Stimulated activated CD8-positive, alpha-beta memory T cell treated with anti-CD3 and anti-CD28 coated beads, Interleukin-7, amount 100 ng/mL, for 4 hours (primary cell): Measurements from ENCODE around the gene WDR33.

Source experiments
- DNase-seq, 2 donors: peaks; one replicate each; pipeline ENCODE4 v3.0.0-alpha.2; 2020; ENCODE audit warnings: low read depth in 2 of 2

The WDR33 gene

DNA sequence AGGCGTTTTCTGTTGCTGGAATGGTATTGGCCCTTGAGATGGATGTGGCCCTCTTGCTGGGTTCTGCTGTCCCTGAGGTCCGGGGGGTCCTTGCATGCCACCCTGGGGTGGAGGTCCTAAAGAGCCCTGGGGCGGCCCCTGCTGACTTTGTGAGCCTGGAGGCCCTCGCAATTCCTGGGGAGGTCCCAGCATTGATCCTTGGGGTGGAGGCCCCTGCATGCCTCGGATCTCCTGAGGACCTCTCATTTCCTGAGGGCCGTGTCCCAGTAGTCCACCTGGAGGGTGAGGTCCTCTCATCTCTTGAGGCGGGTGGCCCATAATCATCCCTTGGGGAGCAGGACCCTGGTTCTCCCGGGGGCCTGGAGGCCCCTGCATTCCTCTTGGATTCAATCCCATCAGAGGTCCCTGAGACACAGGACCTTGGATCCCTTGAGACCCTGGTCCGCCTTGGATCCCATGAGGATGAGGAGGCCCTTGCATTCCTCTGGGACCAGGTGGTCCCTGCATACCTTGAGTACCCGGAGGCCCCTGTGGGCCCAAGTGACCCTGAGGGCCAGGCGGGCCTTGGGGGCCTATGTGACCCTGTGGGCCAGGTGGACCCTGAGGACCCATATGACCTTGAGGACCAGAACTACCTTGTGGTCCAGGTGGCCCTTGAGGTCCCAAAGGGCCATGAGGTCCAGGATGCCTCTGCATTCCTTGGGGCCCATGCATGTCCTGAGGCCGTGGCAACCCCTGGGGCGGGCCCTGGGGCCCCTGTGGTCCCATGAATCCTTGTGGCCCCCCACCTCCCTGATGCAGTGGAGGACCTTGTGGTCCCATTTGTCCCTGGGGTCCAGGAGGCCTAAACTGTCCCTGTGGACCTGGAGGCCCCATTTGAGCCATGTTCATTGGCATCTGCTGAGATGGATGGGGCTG is 91.4 kb downstream of the WDR33 start:
- no peak for DNase-seq

DNA sequence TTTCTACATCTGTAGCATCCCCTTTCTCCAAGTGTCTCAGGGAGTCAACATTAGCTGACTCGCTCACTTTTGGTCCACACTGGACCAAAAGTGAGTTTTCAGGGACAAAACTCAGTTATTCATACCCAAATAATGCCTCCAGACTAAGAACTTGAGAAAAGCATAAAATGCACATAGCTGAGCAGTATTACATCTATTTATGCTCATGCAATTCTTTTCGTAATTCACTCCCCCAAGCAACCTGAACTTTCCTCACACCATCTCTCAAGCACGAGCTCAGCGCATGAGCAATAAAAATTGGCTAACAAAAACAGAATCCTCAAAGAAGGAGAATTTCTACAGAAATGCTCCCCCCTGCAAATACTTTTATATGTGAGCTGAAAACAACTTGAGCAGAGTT is 92.7 kb downstream of the WDR33 start:
- no peak for DNase-seq

DNA sequence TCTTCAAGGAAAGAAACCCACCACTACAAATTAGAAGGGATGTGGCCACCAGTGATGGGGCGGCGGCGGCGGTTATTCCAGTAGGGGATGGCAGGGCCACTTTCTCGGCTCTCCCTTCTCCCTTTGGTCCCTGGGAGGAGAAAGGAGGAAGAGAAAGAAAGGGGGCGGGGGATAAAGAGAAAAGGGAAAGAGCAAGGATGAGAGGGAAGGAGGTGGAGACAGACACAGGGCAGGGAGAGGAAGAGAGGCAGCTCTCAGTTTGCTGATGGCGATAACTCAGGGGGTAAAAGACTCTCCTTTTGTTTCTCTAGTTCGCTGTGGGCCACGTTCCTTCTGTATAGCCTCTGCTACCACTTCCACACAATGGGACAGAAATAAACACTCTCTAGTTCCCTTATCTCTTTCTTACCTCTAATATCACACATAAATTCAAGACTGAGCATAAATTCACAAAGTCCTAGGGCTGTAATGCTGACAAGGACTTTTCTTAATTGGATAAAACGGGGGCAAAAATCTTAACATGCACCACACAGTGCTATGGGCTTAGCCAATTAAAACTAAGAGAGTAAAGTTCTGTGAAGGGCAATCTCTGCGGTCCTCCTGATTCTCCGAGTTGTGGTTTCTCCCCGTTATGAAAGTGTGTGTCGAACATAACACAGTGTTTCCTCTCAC is 95.1 kb downstream of the WDR33 start:
- no peak for DNase-seq

DNA sequence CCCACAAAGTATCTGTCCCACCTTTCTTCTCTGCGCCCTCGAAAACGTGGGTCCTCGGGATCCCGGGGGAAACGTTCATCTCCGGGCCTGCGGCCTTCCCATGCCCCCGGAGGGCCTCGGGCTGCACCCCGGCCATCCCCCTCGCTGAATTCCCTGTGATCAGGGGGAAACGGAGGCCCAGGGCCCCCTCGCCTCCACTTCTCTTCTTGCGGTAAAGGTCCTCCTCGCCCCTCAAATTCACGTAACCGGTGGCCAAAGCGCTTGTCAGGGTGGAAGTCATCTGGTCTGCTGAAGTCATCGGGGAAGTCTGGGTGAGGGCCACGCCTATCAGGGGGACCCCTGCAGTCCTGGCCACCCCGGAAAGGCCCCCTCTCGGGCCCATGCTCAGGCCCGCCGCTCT is 97.4 kb downstream of the WDR33 start:
- no peak for DNase-seq

DNA sequence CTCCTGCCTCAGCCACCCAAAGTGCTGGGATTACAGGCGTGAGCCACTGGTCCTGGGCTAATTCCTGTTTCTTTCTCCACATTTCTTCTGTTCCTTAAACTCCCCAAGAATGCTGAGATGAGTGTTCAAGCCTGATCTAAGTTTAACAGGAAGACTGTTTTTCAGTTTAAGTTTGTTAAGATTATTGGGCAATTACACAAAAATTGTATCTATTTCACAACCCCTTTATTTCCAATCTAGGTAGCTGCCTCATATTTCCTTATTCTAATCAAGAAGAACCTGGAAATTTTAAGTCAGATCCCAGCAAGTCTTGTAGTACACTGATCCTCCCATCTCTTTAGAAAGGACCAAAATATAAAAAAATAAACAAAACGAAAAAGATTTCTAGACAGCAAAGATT is 98.0 kb downstream of the WDR33 start:
- no peak for DNase-seq

DNA sequence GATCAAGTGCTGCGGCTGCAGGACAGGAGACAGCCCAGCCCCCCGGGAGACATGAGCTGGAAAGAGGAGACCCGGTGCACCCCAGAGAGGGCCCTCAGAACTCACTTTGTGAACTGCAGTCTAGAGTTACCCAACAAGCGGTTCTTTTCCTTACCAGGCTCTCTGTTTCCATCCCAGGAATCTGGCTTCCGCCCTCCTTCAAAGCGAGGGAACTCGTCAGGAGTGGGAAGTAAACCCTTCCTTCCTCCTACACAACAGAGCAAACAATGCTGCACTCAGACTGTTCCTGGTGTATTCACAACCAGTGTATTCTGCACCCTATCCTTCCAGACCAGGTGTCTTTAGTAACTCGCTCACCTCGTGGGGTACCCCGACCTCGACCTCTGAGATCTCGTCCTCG is 101.6 kb downstream of the WDR33 start:
- DNase-seq: no peak

DNA sequence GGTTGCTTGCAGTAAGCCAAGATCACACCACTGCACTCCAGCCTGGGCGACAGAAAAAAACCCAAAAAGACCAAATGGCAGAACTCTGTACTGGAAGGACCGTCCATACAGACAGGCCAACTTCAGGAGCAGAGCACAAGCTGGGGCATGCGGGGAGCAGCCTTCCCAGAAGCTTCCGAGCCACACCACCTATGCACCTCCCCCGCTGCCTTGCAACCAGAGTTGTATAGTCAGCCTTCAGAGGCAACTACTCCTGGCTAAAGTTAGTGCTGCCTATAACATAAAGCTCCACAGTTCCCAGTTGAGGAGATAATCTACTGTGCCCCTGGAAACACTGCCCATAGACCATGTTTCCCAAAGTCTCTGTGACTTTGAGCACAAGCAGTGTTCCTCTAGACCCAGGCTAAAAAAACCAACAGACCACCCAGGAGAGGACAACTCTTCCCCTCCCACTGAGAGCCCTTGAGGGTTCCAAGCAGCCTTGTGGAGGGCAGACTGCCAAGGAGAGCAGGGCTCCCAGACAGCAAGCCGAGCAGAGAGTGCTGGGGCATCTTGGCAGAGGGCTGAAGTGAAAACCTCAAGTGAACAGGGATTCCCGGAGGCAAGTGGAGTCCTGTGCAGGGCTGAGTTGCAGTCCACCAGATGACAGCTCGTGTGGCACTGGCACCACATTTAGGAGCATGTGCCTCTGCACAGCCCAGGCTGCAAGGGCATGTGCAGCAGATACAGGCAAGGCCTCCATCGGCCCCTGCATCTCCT is 102.9 kb downstream of the WDR33 start:
- no peak for DNase-seq

DNA sequence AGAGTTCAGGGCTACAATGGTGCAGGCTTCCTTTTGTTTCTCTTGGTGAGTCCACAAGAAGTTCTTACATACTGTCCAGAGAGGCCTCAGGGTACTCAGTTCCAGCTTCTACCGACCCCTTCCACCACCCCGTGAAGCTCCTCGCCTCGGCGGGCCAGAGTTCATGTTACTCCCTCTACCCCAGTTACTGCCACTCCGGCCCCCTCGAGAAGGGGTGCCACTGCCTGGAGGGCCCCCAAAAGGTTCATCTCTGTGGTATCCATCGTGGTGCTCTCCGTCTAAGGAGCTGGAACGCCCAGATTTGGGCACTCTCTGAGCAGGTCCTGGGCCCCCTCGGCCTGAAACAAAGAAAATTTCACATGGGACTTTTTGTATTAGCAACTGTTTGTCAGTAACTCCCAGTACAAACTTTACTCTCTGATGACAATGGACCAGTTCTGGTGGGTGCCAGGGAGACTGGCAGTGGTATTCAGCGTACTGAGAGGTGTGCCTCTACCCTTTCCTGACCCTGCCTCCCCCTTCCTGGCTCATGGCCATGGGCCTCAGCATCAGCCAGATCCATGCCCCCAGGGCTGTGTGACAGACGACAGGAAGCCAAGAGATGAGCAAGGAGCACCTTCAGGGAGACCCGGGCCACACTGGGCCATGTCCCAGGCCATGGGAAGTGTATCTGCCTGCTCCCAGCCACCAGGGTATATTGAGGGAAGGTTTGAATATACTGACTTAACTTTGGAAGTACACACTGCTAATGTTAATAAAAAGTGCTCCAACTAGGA is 104.6 kb downstream of the WDR33 start:
- no peak for DNase-seq

DNA sequence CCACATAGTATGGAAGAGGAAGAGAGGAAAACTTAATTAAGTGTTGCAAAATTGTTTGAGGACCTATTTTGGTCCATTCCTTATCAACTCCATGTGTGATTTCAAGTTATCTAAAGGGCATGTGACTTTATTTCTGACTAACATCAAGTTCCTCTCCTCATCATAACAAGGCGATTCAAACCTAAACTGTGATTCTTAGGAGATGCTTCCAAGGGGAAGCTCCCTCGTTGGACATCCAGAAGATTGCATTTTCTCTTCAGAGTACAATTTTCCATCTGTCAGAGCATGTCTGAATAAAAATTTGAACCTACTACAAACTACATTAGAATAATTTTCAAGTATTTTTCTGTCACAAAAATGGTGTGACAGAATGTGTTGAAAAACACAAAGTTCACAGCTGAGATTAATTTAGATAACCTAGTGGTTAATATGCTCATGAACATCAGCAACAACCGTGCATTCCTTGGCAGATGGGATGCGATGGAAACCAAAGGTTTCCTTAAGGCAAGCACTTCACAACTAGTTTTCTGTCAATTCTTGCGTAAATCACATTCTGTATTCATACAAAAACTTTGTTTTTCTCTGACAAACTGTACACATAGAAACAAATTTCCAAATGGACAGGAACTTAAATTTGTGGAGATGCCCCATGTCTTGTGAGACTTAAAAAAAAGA is 105.4 kb downstream of the WDR33 start:
- DNase-seq: no peak

DNA sequence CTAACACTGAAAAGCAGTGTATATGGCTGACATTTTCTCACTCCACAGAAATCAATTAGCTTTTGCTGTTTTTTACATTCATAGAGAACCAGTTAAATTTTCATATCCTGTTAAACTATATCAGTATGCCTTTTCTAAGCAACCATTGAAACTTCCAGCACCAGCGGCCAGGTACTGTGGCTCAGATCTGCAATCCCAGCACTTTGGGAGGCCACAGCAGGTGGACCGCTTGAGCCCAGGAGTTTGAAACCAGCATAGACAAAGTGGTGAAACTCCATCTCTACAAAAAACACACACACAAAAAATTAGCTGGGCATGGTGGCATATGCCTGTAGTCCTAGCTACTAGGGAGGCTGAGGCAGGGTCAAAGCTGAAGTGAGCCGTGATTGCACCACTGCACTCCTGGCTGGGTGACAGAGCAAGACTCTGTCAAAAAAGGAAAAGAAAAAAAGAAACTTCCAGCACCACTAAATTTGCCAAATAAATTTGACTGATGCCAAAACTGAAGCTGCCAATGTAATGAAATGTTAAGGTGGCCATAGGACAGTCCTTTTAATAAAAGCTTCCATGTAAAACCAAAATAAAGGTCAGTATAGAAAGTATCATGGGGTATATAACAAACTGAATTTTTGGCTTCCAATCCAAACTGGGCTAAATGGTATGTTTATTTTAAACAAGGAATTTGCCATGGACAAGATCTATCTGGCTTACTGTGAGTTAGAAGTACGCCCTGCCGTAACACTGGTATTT is 106.2 kb downstream of the WDR33 start:
- DNase-seq: no peak

DNA sequence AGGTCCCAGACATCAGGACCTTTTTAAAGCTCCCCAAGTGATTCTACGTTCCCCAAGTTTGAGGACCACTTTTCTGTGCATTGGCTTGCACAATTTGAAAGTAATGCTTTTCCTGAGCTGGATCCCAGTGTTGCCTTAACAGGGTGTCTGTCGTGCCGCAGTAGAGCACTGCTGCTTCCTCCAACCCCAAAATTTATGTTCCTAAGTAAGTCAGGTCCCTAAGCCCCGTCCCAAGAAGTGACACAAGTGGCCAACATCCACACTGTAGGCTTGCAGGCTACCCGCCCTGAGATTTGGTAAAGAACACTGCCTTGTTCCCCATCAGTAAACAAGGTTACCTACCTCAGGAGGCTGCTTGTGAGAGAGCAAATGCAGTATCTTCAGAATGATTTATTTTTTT is 107.7 kb downstream of the WDR33 start:
- no peak for DNase-seq

DNA sequence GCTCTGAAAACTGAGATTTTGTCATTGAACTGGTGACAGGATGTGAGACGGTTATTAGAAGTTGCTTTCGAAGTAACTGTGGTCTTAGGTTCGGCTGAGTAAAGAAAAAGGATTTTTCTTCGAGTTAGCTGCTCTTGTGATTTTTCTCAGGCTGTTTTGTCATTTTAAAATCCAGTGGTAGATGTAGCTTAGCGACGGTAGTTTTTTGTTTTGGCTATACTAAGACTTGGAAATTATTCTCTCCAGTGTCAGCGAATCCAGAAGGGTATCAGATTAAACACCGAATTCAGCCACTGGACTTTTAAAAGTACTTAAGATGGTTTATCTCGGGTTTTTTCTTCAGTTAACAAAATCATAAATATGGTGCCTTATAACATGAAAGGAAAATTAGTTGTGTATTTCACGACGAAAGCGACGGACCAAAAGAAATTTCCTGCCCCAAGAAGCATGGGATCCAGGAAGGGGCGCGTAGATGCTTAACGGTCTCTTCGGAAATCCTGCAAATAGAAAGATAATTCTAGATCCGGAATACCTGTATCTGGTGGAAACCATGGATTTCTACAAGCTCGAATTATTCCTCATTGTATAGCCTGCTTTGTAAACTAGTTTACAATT is 108.5 kb downstream of the WDR33 start:
- no peak for DNase-seq

DNA sequence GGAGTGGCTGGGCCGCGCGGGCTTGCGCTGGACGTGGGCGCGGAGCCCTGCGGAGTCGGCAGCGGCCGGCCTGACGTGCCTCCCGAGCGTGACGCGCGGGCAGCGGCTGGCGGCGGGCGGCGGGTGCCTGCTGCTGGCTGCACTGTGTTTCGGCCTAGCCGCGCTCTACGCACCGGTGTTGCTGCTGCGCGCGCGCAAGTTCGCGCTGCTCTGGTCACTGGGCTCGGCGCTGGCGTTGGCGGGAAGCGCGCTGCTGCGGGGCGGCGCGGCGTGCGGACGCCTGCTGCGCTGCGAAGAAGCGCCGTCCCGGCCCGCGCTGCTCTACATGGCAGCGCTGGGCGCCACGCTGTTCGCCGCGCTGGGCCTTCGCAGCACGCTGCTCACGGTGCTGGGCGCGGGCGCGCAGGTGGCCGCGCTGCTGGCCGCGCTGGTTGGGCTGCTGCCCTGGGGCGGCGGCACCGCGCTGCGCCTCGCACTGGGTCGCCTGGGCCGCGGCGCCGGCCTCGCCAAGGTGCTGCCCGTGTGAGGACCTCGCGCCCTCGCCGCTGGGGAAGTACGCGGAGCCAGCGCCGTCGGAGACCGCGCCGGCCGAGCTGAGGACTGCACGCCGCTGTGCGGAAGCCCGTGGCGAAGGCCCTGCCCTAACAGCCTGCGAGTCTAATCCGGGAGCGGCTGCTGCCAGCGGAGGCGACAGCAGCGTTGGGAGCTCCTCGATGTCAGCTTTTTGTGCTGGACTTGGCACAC is 109.1 kb downstream of the WDR33 start:
- peak; percentile 53 to 78 for DNase-seq

DNA sequence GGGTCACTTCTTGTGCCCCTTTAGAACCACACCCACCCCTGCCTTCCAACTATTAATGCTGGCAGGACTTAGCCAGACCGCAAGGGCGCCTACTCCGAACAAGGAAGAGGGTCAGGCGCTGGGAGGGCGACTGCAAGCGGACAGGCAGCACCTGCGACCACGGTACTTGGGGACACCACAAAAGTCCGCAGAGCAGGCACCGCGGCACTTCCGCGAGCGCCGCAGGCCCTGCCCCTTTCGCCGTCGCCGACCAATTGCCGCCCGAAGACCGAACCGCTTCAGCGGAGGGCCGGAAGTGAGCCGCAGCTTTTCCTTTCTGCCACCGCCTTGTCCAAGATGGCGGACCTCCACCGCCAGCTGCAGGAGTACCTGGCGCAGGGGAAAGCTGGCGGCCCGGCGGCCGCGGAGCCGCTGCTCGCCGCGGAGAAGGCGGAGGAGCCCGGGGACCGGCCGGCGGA is 109.7 kb downstream of the WDR33 start, which contains the start of gene SFT2D3:
Gene SFT2D3, plus strand, starts transcription at position 305 of the 458 bp plus-strand sequence. Its CDS starts 32 bp downstream, at position 337.
- DNase-seq: peak; percentile 81 to 89

DNA sequence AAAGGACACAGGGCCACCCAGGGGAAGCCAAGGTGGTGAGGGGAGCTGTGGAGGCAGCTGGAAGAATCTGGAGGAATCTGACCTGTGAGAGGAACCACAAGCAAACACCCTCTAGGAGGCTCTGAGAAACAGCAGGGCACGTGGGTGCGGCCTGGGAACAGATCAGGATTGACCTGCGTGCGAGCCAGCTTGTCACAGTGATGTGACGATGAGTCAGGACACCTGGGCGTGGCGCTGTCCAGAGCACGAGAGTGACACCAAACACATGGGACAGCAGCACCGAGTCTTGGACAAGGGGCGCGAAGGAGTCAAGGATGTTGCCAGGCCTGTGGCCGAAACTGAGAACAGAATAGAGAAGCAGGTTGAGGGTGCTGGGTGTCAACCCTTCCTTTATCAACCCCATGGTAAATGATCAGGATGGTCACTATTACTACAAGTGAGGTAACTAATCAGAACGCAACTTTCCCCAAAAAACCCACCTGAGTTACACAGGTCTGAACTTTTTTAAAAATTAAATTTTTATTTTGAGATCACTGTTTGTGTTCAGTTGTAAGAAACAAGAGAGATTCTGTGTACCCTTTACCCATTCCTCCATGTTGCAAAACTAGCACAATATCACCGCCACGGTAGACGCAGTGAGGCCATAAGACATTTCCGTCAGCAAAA is 110.3 kb downstream of the WDR33 start:
- peak in 1 of 2 donors; percentile 30 for DNase-seq

DNA sequence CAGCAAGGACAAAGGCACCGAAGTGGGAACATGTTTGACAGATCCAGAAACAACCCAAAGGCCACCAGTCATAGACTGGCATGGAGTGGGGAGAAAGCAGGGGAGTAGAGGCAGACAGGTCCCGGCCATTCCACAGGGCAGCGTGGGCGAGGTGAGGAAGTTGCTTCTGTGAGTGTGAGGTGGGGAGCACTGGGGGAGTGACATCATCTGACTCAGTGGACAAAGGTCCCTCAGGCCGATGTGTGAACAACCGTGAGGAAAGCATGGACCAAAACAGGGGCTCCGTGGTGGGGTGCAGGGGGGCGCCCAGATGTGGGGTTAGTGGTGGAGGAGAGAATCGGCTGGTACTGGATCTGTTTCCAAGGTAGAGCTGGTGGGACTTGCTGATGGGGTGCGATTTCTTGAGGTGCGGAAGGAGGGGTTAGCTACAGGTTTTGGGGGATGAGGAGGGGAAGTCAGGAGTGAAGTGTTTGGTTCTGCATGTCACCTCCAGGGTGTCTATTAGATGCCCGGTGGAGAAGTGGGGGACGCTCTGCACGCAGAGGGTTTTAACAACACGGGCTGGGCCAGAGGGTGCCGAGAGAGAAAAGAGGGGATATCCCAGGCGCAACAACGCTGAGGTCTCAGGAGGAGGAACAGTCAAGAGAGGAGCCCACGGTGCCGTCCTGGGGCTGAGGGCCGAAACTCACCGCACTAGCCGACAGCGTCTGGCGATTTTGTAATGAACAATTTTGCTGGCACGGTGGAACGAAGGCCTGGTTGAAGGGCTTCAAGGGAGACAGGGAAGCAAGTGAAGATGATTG is 112.2 kb downstream of the WDR33 start:
- no peak for DNase-seq

DNA sequence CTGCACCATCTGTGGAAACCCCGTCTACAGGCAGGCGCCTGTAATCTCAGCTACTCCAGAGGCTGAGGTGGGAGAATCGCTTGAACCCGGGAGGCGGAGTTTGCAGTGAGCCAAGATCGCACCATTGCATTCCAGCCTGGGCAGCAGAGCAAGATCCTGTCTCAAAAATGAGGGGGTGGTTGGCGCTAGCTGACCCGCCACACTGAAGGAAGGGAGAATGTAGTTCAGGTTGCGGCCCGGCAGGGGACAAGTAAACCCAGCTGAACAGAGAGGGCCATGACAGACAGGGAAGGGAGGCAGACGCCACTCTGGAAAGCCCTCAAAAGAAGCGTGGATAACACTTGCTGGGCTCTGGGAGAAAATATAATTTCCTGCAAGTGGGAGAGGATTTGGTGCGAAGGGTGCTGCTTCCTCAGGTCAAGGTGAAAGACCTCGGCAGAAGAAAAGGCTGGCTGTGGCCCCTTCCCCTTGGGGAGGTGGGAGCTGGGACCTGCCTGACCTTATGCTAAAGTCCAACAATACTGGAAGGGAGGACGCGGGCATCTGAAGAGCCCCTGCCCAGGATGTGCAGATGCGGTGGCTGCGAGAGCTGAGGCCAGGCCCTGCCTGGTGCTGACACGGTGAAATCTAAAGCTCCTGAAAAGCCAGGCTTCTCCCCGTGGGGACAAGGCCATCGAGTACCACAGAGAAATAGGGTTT is 113.3 kb downstream of the WDR33 start:
- DNase-seq: no peak
